ENCODE data around the gene FAM186B. TPM values are rescaled to one million over a fixed set of nuclear protein-coding genes. Genes with fewer than 3 reads are reported as not detected.

FAM186B gene
- total RNA-seq, 1 experiment from 2014 or later = 0.30 TPM

DNA sequence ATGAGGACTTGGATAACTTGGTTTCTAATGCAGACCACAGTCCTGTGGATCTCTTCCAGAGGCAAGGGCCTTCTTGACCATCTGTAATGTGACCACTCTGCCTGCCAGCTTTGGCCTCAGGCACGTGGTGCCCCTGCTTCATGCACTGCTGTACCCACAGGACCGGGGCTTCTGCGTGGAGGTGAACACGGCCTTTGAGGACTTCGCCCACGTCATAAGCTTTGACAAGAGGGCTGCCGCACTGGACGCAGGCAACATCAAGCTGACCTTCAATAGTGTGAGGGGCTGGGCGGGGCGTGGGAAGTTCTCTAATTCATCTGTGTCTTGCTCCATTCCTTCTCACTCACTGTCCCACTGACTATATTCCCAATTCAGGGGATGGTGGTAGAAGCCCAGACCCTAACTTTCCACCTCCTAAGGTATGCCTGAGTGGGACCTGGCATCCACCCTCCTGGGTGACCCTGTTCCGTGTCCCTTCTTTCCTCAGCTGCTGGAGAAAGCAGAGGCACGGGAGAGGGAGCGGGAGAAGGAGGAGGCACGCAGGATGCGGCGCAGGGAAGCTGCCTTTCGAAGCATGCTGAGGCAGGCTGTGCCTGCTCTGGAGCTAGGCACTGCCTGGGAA is 36.4 kb upstream of the FAM186B start:
- Mint-ChIP-seq H3K27me3 (ENCODE audit: insufficient read depth, unreplicated experiment) (no peaks in the 10 kb centered on the region), H3K4me1 (ENCODE audit: insufficient read depth, unreplicated experiment) (peaks cover 13% of the 10 kb centered on the region), H3K9me3 (ENCODE audit: unreplicated experiment) (no peaks in the 10 kb centered on the region), H3K4me3 (ENCODE audit: unreplicated experiment) (no peak overlapping the region), H3K27ac (ENCODE audit: low read depth, unreplicated experiment) (no peak overlapping the region), H3K36me3 (ENCODE audit: insufficient read depth, unreplicated experiment) (peaks cover 15% of the 10 kb centered on the region)
- no peak for DNase-seq (ENCODE audit: unreplicated experiment)
- intact Hi-C loops (cut with micrococcal nuclease) = loop anchor here (5.0 kb wide), 1 partner anchor 110 kb away; no protein-coding TSS in a partner anchor
- BruUV-seq (replicated peaks) = no TSS peak
- ChIA-PET CTCF (interaction anchor here (0.9 to 1.8 kb wide), 3 partner anchors 12 to 197 kb away, joined by 3 to 7 read pairs (median 4); partner anchors contain the start of gene PRPF40B), POLR2A (interaction anchor here (1.0 kb wide), 1 partner anchor 17 kb away, joined by 3 read pairs; no protein-coding TSS in a partner anchor)
- TF ChIP-seq CTCF (IDR thresholded peaks at IDR 0.05; ENCODE audit: unreplicated experiment) = no peak

DNA sequence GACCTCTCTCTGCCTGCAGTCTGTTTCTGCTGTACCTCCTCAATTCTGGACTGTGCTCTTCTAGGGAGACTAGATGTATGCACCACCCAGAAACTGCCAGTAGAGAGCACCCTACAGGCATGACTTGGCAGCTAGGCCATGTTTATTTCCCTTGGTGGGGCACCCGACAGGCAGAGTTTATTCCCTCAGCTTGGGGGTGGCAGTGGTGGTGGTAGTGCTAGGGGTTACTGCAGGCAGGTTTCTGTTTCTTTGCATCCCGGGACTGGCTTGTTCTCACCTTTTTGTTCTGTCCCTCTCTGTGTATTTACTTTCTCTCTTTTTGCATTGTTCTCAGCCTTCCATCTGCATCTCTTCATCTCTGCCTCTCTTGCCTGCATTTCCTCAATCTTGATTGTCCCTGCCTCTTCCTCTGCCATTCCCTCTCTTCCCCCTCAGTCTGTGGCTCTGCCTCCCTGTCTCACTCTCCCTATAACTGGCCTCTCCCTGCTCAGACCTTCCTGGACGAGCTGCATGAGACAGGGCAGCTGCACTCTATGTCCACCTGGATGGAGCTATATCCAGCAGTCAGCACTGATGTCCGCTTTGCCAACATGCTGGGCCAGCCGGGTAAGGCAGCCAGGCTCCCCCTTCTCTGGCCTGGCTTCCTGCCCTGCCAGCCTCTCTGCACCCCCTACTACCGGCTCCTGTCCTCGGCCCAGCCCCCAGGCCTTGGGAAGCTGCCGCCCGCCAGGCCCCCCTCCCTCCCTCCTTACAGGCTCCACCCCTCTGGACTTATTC is 31.7 kb upstream of the FAM186B start:
- Mint-ChIP-seq H3K36me3 (ENCODE audit: insufficient read depth, unreplicated experiment) (peaks cover 14% of the 10 kb centered on the region), H3K9me3 (ENCODE audit: unreplicated experiment) (no peaks in the 10 kb centered on the region), H3K4me3 (ENCODE audit: unreplicated experiment) (no peak overlapping the region), H3K27me3 (ENCODE audit: insufficient read depth, unreplicated experiment) (no peaks in the 10 kb centered on the region), H3K4me1 (ENCODE audit: insufficient read depth, unreplicated experiment) (no peaks in the 10 kb centered on the region), H3K27ac (ENCODE audit: low read depth, unreplicated experiment) (no peak overlapping the region)
- DNase-seq (ENCODE audit: unreplicated experiment) = peak; percentile 59
- ChIA-PET CTCF (interaction anchor here (0.6 to 2.4 kb wide), 14 partner anchors 9 to 541 kb away, joined by 3 to 17 read pairs (median 4); partner anchors contain the start of gene PRPF40B), POLR2A (interaction anchor here (0.9 to 1.9 kb wide), 4 partner anchors 12 to 106 kb away, joined by 3 to 9 read pairs (median 4); partner anchors contain the start of gene TMBIM6)
- TF ChIP-seq CTCF (IDR thresholded peaks at IDR 0.05; ENCODE audit: unreplicated experiment) = peak; percentile 46
- intact Hi-C loops (cut with micrococcal nuclease) = loop anchor here (2.0 kb wide), 2 partner anchors 70 to 142 kb away; partner anchors contain the start of gene FMNL3
- BruUV-seq (replicated peaks) = no TSS peak

- Mint-ChIP-seq H3K4me3 (ENCODE audit: unreplicated experiment) (no peak overlapping the region), H3K36me3 (ENCODE audit: insufficient read depth, unreplicated experiment) (peaks cover 19% of the 10 kb centered on the region), H3K9me3 (ENCODE audit: unreplicated experiment) (no peaks in the 10 kb centered on the region), H3K27ac (ENCODE audit: low read depth, unreplicated experiment) (no peak overlapping the region), H3K27me3 (ENCODE audit: insufficient read depth, unreplicated experiment) (no peaks in the 10 kb centered on the region), H3K4me1 (ENCODE audit: insufficient read depth, unreplicated experiment) (no peaks in the 10 kb centered on the region)
- intact Hi-C loops (cut with micrococcal nuclease) = loop anchor here (2.0 kb wide), 2 partner anchors 70 to 142 kb away; partner anchors contain the start of gene FMNL3
- ChIA-PET CTCF (interaction anchor here (0.6 to 2.4 kb wide), 14 partner anchors 9 to 276 kb away, joined by 3 to 17 read pairs (median 4); partner anchors contain the start of gene PRPF40B), POLR2A (interaction anchor here (0.9 to 1.9 kb wide), 3 partner anchors 9 to 105 kb away, joined by 4 to 5 read pairs (median 5); partner anchors contain the start of gene TMBIM6)
- BruUV-seq (replicated peaks) = no TSS peak
- no peak for DNase-seq (ENCODE audit: unreplicated experiment)
- no peak for TF ChIP-seq CTCF (IDR thresholded peaks at IDR 0.05; ENCODE audit: unreplicated experiment)
These were observed 31.1 kb upstream of the FAM186B start for GRCh38 chr12:49636574-49636973.

DNA sequence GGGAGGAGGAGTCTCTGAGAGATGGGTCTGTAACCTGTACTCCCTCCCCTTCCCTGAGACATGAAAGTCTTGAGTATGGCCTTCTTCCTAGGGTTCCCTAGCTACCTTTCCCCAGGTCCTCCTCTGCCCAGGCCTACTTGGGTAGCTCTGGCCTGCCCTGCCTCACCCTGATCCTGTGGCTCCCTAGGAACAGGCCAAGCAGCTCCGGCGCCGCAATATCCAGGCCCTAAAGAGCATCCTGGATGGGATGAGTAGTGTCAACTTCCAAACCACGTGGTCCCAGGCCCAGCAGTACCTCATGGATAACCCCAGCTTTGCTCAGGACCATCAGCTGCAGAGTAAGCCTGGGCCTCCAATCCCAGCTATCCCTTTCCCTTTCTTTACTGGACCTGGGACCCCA is 30.2 kb upstream of the FAM186B start:
- ChIA-PET CTCF (interaction anchor here (1.0 to 1.7 kb wide), 12 partner anchors 8 to 142 kb away, joined by 3 to 7 read pairs (median 4); partner anchors contain the start of gene TMBIM6), POLR2A (interaction anchor here (1.2 to 1.9 kb wide), 3 partner anchors 8 to 106 kb away, joined by 3 to 5 read pairs (median 5); partner anchors contain the start of gene TMBIM6)
- intact Hi-C loops (cut with micrococcal nuclease) = loop anchor here (2.0 kb wide), 2 partner anchors 71 to 143 kb away; partner anchors contain the start of gene FMNL3
- Mint-ChIP-seq H3K4me1 (ENCODE audit: insufficient read depth, unreplicated experiment) (no peaks in the 10 kb centered on the region), H3K36me3 (ENCODE audit: insufficient read depth, unreplicated experiment) (peaks cover 16% of the 10 kb centered on the region), H3K9me3 (ENCODE audit: unreplicated experiment) (no peaks in the 10 kb centered on the region), H3K27me3 (ENCODE audit: insufficient read depth, unreplicated experiment) (no peaks in the 10 kb centered on the region), H3K4me3 (ENCODE audit: unreplicated experiment) (no peak overlapping the region), H3K27ac (ENCODE audit: low read depth, unreplicated experiment) (no peak overlapping the region)
- no TSS peak for BruUV-seq (replicated peaks)
- no peak for DNase-seq (ENCODE audit: unreplicated experiment)
- no peak for TF ChIP-seq CTCF (IDR thresholded peaks at IDR 0.05; ENCODE audit: unreplicated experiment)
